ENCODE measurements around the gene CFAP107.

Gene CFAP107

GRCh38 chr1:12741946-12742345 is 4.1 kb upstream of the CFAP107 start:
- DNase-seq (ENCODE audit: low spot score), result no peak

- DNase-seq (ENCODE audit: low spot score), result no peak
Measured at GRCh38 chr1:12745126-12745991, 641 bp upstream of the CFAP107 start.

GRCh38 chr1:12748778-12749355 is 2.9 kb downstream of the CFAP107 start:
- no peak for DNase-seq (ENCODE audit: low spot score)

- DNase-seq (ENCODE audit: low spot score), result no peak
Measured at GRCh38 chr1:12754738-12755137, 8.7 kb downstream of the CFAP107 start.

- DNase-seq (ENCODE audit: low spot score), result no peak
Measured at GRCh38 chr1:12756273-12756672, 10.3 kb downstream of the CFAP107 start.

GRCh38 chr1:12756768-12757413 is 10.9 kb downstream of the CFAP107 start:
- DNase-seq (ENCODE audit: low spot score), result no peak

GRCh38 chr1:12757836-12758235 is 11.8 kb downstream of the CFAP107 start:
- no peak for DNase-seq (ENCODE audit: low spot score)

GRCh38 chr1:12760256-12760795 is 14.3 kb downstream of the CFAP107 start:
- peak; percentile 15 for DNase-seq (ENCODE audit: low spot score)

- DNase-seq (ENCODE audit: low spot score), result no peak
Measured at GRCh38 chr1:12761781-12762180, 15.8 kb downstream of the CFAP107 start.

- no peak for DNase-seq (ENCODE audit: low spot score)
Measured at GRCh38 chr1:12762766-12763165, 16.8 kb downstream of the CFAP107 start.

GRCh38 chr1:12763479-12763878 is 17.5 kb downstream of the CFAP107 start:
- no peak for DNase-seq (ENCODE audit: low spot score)

- no peak for DNase-seq (ENCODE audit: low spot score)
Measured at GRCh38 chr1:12764016-12764415, 18.0 kb downstream of the CFAP107 start.

- DNase-seq (ENCODE audit: low spot score), result no peak
Measured at GRCh38 chr1:12769031-12769430, 23.0 kb downstream of the CFAP107 start.

- DNase-seq (ENCODE audit: low spot score), result no peak
Measured at GRCh38 chr1:12769976-12770505, 24.0 kb downstream of the CFAP107 start.

GRCh38 chr1:12770620-12771019 is 24.6 kb downstream of the CFAP107 start:
- DNase-seq (ENCODE audit: low spot score), result no peak

GRCh38 chr1:12771186-12771585 is 25.2 kb downstream of the CFAP107 start:
- no peak for DNase-seq (ENCODE audit: low spot score)

- no peak for DNase-seq (ENCODE audit: low spot score)
Measured at GRCh38 chr1:12772520-12772919, 26.5 kb downstream of the CFAP107 start.

- no peak for DNase-seq (ENCODE audit: low spot score)
Measured at GRCh38 chr1:12773438-12773837, 27.4 kb downstream of the CFAP107 start, which contains the start of gene PRAMEF12. TSS of gene PRAMEF12 (plus strand) at chr1:12773738. CDS start at chr1:12774868, 1,130 bp downstream.

- DNase-seq (ENCODE audit: low spot score), result no peak
Measured at GRCh38 chr1:12774801-12775345, 28.9 kb downstream of the CFAP107 start.

GRCh38 chr1:12775443-12775842 is 29.4 kb downstream of the CFAP107 start:
- DNase-seq (ENCODE audit: low spot score), result no peak

- DNase-seq (ENCODE audit: low spot score), result no peak
Measured at GRCh38 chr1:12776801-12777557, 31.0 kb downstream of the CFAP107 start.

Data from RKO (cell line).